Suprapubic skin (tissue), 4 donors: ENCODE data around the gene AZU1. TPM values are rescaled to one million over a fixed set of nuclear protein-coding genes. Genes with fewer than 3 reads are reported as not detected.
"Not testable (repeated sequence)": the region's sequence is repeated elsewhere in the genome, so short reads cannot be mapped to it uniquely, and the experiment has no call there.

Experiments used
- DNase-seq, 2 donors: peaks; one replicate each; pipeline ENCODE4 v3.0.0-alpha.2; 2019; ENCODE audit warnings: low spot score in 2 of 2
- H3K27ac ChIP-seq: fragments of 200-600 bp; sonication (generic); one replicate; pipeline ENCODE4 v1.5.1; 2019
- H3K27me3 ChIP-seq: fragments of 200-600 bp; sonication (generic); one replicate; pipeline ENCODE4 v1.5.1; 2019
- H3K36me3 ChIP-seq: fragments of 200-600 bp; sonication (generic); one replicate; pipeline ENCODE4 v1.5.1; 2019
- H3K4me1 ChIP-seq: fragments of 200-600 bp; sonication (generic); one replicate; pipeline ENCODE4 v1.5.1; 2019
- H3K4me3 ChIP-seq: fragments of 200-600 bp; sonication (generic); one replicate; pipeline ENCODE4 v1.5.1; 2019; ENCODE audit warnings: mild to moderate bottlenecking
- H3K9me3 ChIP-seq: fragments of 200-600 bp; sonication (generic); one replicate; pipeline ENCODE4 v1.5.1; 2019
- EP300 ChIP-seq: sonication (generic); formaldehyde crosslinking; IDR thresholded peaks from one replicate; pipeline ENCODE4 v1.6.1; 2017; ENCODE audit warnings: antibody characterized with exemption
- POLR2A ChIP-seq, 2 donors: fragments of 450-650 bp; IDR thresholded peaks; one replicate each; pipeline ENCODE4 v1.6.1; 2017; ENCODE audit warnings: antibody characterized with exemption in 2 of 2, mild to moderate bottlenecking in 2 of 2, moderate library complexity in 2 of 2
- POLR2AphosphoS5 ChIP-seq, 3 donors: sonication (generic); formaldehyde crosslinking; IDR thresholded peaks; one replicate each; pipeline ENCODE4 v1.6.1; 2017; ENCODE audit warnings: antibody characterized with exemption in 3 of 3
- WGBS: methylation state at CpG from one replicate; pipeline ENCODE4 v1.1.5; 2018; 5-methylcytosine and 5-hydroxymethylcytosine counted together
- total RNA-seq, 4 donors: library from RNA; depleted of rRNA; stranded (reverse); fragments of >200 nt; gene quantifications; one replicate each; pipeline ENCODE4 v1.1.0, GENCODE V29; 2016
- TF ChIP-seq, protein P1 (sequence below), 2 donors: fragments of 200-600 bp in 1 of 2; fragments of 450-650 bp in 1 of 2; sonication (generic) in 1 of 2; IDR thresholded peaks; one replicate each; pipeline ENCODE4 v1.5.1; 2016 to 2019; ENCODE audit warnings: antibody characterized with exemption in 2 of 2, mild to moderate bottlenecking in 1 of 2, moderate library complexity in 1 of 2

The AZU1 gene
- total RNA-seq, 4 donors from 2014 or later = 0.79 TPM; not detected in 3

DNA sequence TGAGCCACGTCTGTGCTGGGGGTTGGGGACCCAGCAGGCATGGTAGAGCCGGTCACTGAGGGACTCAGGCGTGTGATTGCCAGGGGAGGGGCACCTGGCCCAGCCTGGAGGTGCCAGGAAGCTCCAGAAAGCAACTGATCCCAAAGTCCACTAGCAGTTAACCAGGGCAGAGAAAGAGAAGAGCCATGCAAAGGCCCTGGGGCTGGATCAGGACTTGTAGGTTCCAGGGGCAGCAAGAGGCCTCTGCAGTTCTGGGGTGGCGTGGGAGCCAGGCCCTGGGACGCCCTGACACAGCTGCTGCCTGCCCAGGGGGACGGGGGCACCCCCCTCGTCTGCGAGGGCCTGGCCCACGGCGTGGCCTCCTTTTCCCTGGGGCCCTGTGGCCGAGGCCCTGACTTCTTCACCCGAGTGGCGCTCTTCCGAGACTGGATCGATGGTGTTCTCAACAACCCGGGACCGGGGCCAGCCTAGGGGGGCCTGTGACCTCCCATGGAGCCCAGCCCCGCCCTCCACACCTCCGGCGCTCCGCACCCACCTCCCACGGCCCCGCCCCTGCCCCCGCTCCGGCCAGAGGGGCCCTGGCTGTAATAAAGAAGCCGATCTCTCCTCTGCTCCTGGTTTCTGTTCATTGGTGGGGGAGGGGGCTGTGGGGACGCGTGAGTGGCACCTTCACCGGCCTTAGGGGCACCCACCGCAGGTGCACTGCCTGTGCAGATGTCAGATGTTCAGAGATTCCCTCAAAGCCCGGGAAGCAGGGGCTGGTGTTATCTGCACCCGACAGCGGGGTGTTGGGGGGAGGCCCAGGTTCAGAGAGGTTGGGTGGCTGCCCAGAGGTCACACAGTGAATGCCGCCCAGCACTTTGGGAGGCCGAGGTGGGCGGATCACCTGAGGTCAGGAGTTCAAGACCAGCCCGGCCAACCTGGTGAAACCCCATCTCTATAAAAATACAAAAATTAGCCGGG, 4.1 kb downstream of the AZU1 start:
- Histone ChIP-seq H3K4me1 (peaks cover 9% of the 10 kb centered on the region), H3K9me3 (no peaks in the 10 kb centered on the region), H3K27me3 (peaks cover 60% of the 10 kb centered on the region), H3K36me3 (no peaks in the 10 kb centered on the region), H3K27ac (no peak overlapping the region), H3K4me3 (no peak overlapping the region)
- TF ChIP-seq, protein P1, sequence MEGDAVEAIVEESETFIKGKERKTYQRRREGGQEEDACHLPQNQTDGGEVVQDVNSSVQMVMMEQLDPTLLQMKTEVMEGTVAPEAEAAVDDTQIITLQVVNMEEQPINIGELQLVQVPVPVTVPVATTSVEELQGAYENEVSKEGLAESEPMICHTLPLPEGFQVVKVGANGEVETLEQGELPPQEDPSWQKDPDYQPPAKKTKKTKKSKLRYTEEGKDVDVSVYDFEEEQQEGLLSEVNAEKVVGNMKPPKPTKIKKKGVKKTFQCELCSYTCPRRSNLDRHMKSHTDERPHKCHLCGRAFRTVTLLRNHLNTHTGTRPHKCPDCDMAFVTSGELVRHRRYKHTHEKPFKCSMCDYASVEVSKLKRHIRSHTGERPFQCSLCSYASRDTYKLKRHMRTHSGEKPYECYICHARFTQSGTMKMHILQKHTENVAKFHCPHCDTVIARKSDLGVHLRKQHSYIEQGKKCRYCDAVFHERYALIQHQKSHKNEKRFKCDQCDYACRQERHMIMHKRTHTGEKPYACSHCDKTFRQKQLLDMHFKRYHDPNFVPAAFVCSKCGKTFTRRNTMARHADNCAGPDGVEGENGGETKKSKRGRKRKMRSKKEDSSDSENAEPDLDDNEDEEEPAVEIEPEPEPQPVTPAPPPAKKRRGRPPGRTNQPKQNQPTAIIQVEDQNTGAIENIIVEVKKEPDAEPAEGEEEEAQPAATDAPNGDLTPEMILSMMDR (IDR thresholded peaks at IDR 0.05) = no peak
- TF ChIP-seq POLR2AphosphoS5 (IDR thresholded peaks at IDR 0.05) (no peak), POLR2A (IDR thresholded peaks at IDR 0.05) (no peak), EP300 (no peak)
- DNase-seq = no peak
- 59% methylated on average over 19 of the region's 38 CpGs for WGBS

GRCh38 chr19:834216-834615, 6.6 kb downstream of the AZU1 start:
- WGBS = 79% methylated on average over 24 of the region's 24 CpGs
- no peak overlapping the region for H3K27ac ChIP-seq
- no peaks in the 10 kb centered on the region for H3K36me3 ChIP-seq

GRCh38 chr19:835210-835810, 7.7 kb downstream of the AZU1 start:
- Histone ChIP-seq H3K27me3 (peaks cover 64% of the 10 kb centered on the region), H3K27ac (no peak overlapping the region), H3K9me3 (no peaks in the 10 kb centered on the region), H3K36me3 (no peaks in the 10 kb centered on the region), H3K4me3 (no peak overlapping the region), H3K4me1 (no peaks in the 10 kb centered on the region)
- TF ChIP-seq, protein P1 (IDR thresholded peaks at IDR 0.05) = no peak
- TF ChIP-seq POLR2AphosphoS5 (IDR thresholded peaks at IDR 0.05) = no peak
- WGBS = 45% methylated on average over 24 of the region's 36 CpGs
- DNase-seq = peak in 1 of 2 donors; percentile 76

More at GRCh38 chr19:834216-834615, 6.6 kb downstream of the AZU1 start:
- no peak overlapping the region for H3K4me3 ChIP-seq
- TF ChIP-seq, protein P1 (IDR thresholded peaks at IDR 0.05) = no peak
- peaks cover 68% of the 10 kb centered on the region for H3K27me3 ChIP-seq
- no peaks in the 10 kb centered on the region for H3K4me1 ChIP-seq
- no peaks in the 10 kb centered on the region for H3K9me3 ChIP-seq
- DNase-seq = peak in 1 of 2 donors; percentile 71

GRCh38 chr19:840519-841206, 13.0 kb downstream of the AZU1 start, which contains the start of gene PRTN3:
Gene PRTN3, plus strand, starts transcription at chr19:840999. Its CDS starts 10 bp downstream, at chr19:841009.
- TF ChIP-seq EP300 (no peak), POLR2AphosphoS5 (IDR thresholded peaks at IDR 0.05) (no peak), POLR2A (IDR thresholded peaks at IDR 0.05) (no peak)
- TF ChIP-seq, protein P1 (IDR thresholded peaks at IDR 0.05) = no peak
- Histone ChIP-seq H3K4me1 (peaks cover 14% of the 10 kb centered on the region), H3K27me3 (peaks cover 55% of the 10 kb centered on the region), H3K27ac (no peak within 1 kb of the TSS), H3K9me3 (no peaks in the 10 kb centered on the region), H3K4me3 (no peak within 1 kb of the TSS), H3K36me3 (no peaks in the 10 kb centered on the region)
- peak in 1 of 2 donors; percentile 79 for DNase-seq
- WGBS = no CpG with 5 or more reads among the region's 24 CpGs

- H3K4me3 ChIP-seq, H3K27ac ChIP-seq, DNase-seq, H3K9me3 ChIP-seq, H3K36me3 ChIP-seq: not testable (repeated sequence)
- peaks cover 18% of the 10 kb centered on the region for H3K4me1 ChIP-seq
- H3K27me3 ChIP-seq = peaks cover 52% of the 10 kb centered on the region
- 79% methylated on average over 6 of the region's 7 CpGs for WGBS
Measured at GRCh38 chr19:842802-843179, 15.2 kb downstream of the AZU1 start.
